MCF 10A (cell line): ENCODE measurements around the gene RAMP3. TPM values are rescaled to one million over a fixed set of nuclear protein-coding genes. Genes with fewer than 3 reads are reported as not detected.

Experiments used
- BruUV-seq: library from RNA; stranded (reverse); fragments of 400-500 nt; replicated peaks from 2 replicates; lab custom pipeline; 2021; lab: Mats Ljungman, UMichigan
- CTCF ChIA-PET: fragments of 300-600 bp; sonication (Branson Sonifier 250); formaldehyde crosslinking; extraction: SDS; loops from one replicate; lab custom pipeline; 2021; ENCODE audit warnings: antibody characterized with exemption, inconsistent platforms; lab: Yijun Ruan, JAX
- POLR2A ChIA-PET: fragments of 300-600, 350-650 bp; sonication (Branson Sonifier 250); formaldehyde crosslinking; extraction: SDS; loops from one replicate; lab custom pipeline; 2020; ENCODE audit warnings: antibody characterized with exemption, inconsistent platforms; lab: Yijun Ruan, JAX
- DNase-seq: peaks from one replicate; pipeline ENCODE4 v3.0.0-alpha.2; 2018; ENCODE audit not compliant: unreplicated experiment
- H3K27ac Mint-ChIP-seq: one replicate; pipeline ENCODE4 v1.8.0; 2022; ENCODE audit warnings: mild to moderate bottlenecking, low read depth, mixed read lengths; ENCODE audit not compliant: unreplicated experiment
- H3K27me3 Mint-ChIP-seq: one replicate; pipeline ENCODE4 v1.8.0; 2022; ENCODE audit warnings: mixed read lengths; ENCODE audit not compliant: insufficient read depth, unreplicated experiment
- H3K36me3 Mint-ChIP-seq: one replicate; pipeline ENCODE4 v1.8.0; 2022; ENCODE audit warnings: mild to moderate bottlenecking, moderate library complexity, mixed read lengths; ENCODE audit not compliant: insufficient read depth, unreplicated experiment
- H3K4me1 Mint-ChIP-seq: one replicate; pipeline ENCODE4 v1.8.0; 2022; ENCODE audit warnings: mixed read lengths; ENCODE audit not compliant: insufficient read depth, unreplicated experiment
- H3K4me3 Mint-ChIP-seq: one replicate; pipeline ENCODE4 v1.8.0; 2022; ENCODE audit warnings: mild to moderate bottlenecking, moderate library complexity, mixed read lengths; ENCODE audit not compliant: unreplicated experiment
- H3K9me3 Mint-ChIP-seq: one replicate; pipeline ENCODE4 v1.8.0; 2022; ENCODE audit warnings: mixed read lengths; ENCODE audit not compliant: unreplicated experiment
- intact Hi-C: fragments of 100-400 bp; cut with micrococcal nuclease; formaldehyde crosslinking; loops from 2 replicates; pipeline ENCODE4 v1.14.1; 2022
- total RNA-seq: library from RNA; stranded (reverse); gene quantifications from 2 replicates; pipeline ENCODE4 v1.2.3, GENCODE V29; 2022
- TF ChIP-seq, protein P1 (sequence below): fragments of 200-600 bp; IDR thresholded peaks from one replicate; pipeline ENCODE4 v1.8.0; 2022; ENCODE audit warnings: antibody characterized with exemption, mild to moderate bottlenecking; ENCODE audit not compliant: unreplicated experiment

RAMP3 gene
- total RNA-seq, 1 experiment from 2014 or later: not detected

DNA sequence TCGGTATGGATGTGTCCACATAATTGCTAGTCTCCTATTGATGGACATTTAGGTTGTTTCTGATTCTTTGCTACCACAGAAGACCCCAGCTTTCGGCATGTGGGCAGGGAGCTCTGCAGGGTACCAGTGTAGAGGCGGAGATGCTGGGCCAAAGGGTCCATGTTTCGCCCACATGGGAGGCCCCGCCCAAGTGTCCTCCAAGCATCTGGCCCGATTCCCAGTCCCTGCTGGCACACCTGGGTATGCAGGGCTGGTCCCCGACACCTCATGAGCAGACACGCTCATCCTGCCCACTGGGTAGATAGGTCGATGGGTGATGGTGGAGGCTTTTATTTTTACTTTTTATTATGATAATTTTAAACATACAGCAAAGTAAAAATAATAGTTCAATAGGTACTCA is 26.7 kb upstream of the RAMP3 start:
- intact Hi-C loops: loop anchor here (10.0 kb wide), 1 partner anchor 246 kb away; the partner anchor contains the start of gene PURB
- DNase-seq: no peak
- peaks cover 4% of the 10 kb centered on the region for H3K4me1 Mint-ChIP-seq
- no peaks in the 10 kb centered on the region for H3K36me3 Mint-ChIP-seq
- no peaks in the 10 kb centered on the region for H3K9me3 Mint-ChIP-seq
- TF ChIP-seq, protein P1, sequence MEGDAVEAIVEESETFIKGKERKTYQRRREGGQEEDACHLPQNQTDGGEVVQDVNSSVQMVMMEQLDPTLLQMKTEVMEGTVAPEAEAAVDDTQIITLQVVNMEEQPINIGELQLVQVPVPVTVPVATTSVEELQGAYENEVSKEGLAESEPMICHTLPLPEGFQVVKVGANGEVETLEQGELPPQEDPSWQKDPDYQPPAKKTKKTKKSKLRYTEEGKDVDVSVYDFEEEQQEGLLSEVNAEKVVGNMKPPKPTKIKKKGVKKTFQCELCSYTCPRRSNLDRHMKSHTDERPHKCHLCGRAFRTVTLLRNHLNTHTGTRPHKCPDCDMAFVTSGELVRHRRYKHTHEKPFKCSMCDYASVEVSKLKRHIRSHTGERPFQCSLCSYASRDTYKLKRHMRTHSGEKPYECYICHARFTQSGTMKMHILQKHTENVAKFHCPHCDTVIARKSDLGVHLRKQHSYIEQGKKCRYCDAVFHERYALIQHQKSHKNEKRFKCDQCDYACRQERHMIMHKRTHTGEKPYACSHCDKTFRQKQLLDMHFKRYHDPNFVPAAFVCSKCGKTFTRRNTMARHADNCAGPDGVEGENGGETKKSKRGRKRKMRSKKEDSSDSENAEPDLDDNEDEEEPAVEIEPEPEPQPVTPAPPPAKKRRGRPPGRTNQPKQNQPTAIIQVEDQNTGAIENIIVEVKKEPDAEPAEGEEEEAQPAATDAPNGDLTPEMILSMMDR: no peak
- ChIA-PET POLR2A (no interaction called here), CTCF (no interaction called here)
- H3K27ac Mint-ChIP-seq: no peak overlapping the region
- H3K27me3 Mint-ChIP-seq: no peaks in the 10 kb centered on the region
- no peak overlapping the region for H3K4me3 Mint-ChIP-seq
- no TSS peak for BruUV-seq

DNA sequence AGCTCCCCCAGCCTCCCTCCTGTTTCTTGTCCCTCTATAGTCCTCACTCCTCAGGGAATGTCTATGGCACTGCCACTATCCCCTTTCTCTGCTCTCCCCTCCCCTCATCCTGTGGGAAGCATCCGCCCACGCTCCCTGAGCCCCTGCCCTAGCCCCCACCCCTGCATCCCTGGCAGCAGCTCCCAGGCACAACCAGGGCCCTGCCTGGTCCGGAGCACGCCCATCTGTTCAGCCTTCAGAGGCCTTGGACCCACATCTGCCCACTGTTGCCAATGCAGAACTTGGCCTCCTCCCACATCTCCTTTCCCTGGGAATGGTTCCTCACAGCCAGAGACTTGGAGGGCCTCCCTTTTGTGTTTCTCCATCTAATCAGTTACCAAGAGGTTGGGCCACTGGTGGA is 25.7 kb upstream of the RAMP3 start:
- Mint-ChIP-seq H3K9me3 (no peaks in the 10 kb centered on the region), H3K27ac (no peak overlapping the region), H3K36me3 (no peaks in the 10 kb centered on the region), H3K4me3 (no peak overlapping the region), H3K27me3 (no peaks in the 10 kb centered on the region), H3K4me1 (peaks cover 10% of the 10 kb centered on the region)
- CTCF ChIA-PET: interaction anchor here (1.5 kb wide), 1 partner anchor 15 kb away, joined by 5 read pairs; no protein-coding TSS in a partner anchor
- intact Hi-C loops: loop anchor here (10.0 kb wide), 1 partner anchor 247 kb away; the partner anchor contains the start of gene PURB
- no peak for DNase-seq
- BruUV-seq: no TSS peak
- POLR2A ChIA-PET: interaction anchor here (0.6 kb wide), 1 partner anchor 10 kb away, joined by 3 read pairs; no protein-coding TSS in a partner anchor
- TF ChIP-seq, protein P1: no peak

DNA sequence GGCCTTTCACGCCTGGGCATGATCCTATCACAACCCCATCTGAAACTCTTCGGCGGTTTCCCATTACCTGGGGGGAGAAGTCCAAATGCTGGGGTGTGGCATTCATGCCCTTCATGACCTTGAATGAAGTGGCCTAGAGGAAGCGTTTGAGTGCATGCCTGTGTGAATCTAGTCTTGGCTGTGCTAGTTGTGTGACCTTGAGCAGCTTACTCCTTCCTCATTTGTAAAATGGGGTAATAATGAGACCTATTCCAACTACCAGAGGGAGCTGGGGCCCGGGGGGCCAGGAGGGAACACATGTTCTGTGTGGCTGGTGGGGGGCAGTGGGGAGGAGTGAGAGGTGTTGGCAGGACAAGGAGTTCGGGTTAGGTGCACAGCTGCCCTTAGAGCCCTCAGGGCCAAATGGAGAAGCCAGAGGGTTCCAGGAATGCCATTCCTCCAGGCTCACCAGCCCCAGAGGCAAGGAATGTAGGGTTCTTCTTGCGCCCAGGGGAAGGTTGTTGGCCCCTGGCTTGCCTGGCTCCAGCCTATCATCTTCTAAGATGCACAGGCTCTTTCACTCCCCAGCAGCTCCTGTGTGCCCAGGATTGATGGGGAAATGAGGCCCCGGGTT is 24.8 kb upstream of the RAMP3 start:
- Mint-ChIP-seq H3K4me3 (no peak overlapping the region), H3K9me3 (no peaks in the 10 kb centered on the region), H3K36me3 (no peaks in the 10 kb centered on the region), H3K27ac (no peak overlapping the region), H3K27me3 (peaks cover 4% of the 10 kb centered on the region), H3K4me1 (peaks cover 10% of the 10 kb centered on the region)
- no peak for DNase-seq
- BruUV-seq: no TSS peak
- intact Hi-C loops: loop anchor here (10.0 kb wide), 1 partner anchor 248 kb away; the partner anchor contains the start of gene PURB
- CTCF ChIA-PET: interaction anchor here (0.5 to 4.4 kb wide), 3 partner anchors 16 to 277 kb away, joined by 3 to 50 read pairs (median 5); no protein-coding TSS in a partner anchor
- POLR2A ChIA-PET: interaction anchor here (0.6 kb wide), 1 partner anchor 11 kb away, joined by 3 read pairs; no protein-coding TSS in a partner anchor
- TF ChIP-seq, protein P1: no peak

DNA sequence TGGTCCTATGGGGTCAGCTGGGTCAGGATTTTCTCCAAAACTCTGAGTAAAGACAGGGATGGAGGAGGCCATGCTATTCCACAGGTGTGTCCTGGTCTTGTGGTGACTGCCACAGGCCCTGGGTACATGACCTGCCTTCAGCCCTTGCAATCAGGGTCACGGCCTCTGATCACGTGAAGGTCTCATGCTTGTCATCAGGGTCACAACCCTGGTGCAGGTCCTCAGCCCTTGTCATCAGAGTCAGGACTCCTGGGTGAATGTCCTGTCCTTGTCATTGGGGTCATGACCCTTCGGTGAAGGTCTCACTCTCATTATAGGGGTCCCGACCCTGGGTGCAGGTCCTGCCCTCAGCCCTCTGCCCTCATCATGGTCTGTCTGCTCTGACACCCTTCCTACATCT is 24.2 kb upstream of the RAMP3 start:
- intact Hi-C loops: loop anchor here (10.0 kb wide), 1 partner anchor 249 kb away; the partner anchor contains the start of gene PURB
- TF ChIP-seq, protein P1: no peak
- no peak for DNase-seq
- peaks cover 9% of the 10 kb centered on the region for H3K27me3 Mint-ChIP-seq
- H3K4me1 Mint-ChIP-seq: peaks cover 10% of the 10 kb centered on the region
- H3K27ac Mint-ChIP-seq: no peak overlapping the region
- H3K36me3 Mint-ChIP-seq: no peaks in the 10 kb centered on the region
- no peaks in the 10 kb centered on the region for H3K9me3 Mint-ChIP-seq
- H3K4me3 Mint-ChIP-seq: no peak overlapping the region
- ChIA-PET CTCF (interaction anchor here (0.6 to 4.4 kb wide), 4 partner anchors 17 to 335 kb away, joined by 3 to 50 read pairs (median 4); no protein-coding TSS in a partner anchor), POLR2A (no interaction called here)
- BruUV-seq: no TSS peak
